Measurements from ENCODE around the gene CTIF. TPM values are rescaled to one million over a fixed set of nuclear protein-coding genes. Genes with fewer than 3 reads are reported as not detected.
A peak's percentile ranks its signal among the peaks of the same experiment; 100 is the strongest.

CTIF gene
- total RNA-seq, 1 experiment from 2014 or later: 20.6 TPM

- Histone ChIP-seq H3K9me3 (no peaks in the 10 kb centered on the region), H3K27me3 (no peaks in the 10 kb centered on the region), H3K36me3 (no peaks in the 10 kb centered on the region; the same call in 1 of the 2 replicates), H3K4me3 (no peak overlapping the region)
- no peak for DNase-seq
Observed at GRCh38 chr18:48829443-48830149, 290.8 kb downstream of the CTIF start.

GRCh38 chr18:48831113-48831759, 292.4 kb downstream of the CTIF start:
- H3K9me3 ChIP-seq: no peaks in the 10 kb centered on the region
- H3K4me3 ChIP-seq: no peak overlapping the region
- H3K36me3 ChIP-seq: no peaks in the 10 kb centered on the region; the same call in 1 of the 2 replicates
- H3K27me3 ChIP-seq: no peaks in the 10 kb centered on the region
- DNase-seq: no peak

DNA sequence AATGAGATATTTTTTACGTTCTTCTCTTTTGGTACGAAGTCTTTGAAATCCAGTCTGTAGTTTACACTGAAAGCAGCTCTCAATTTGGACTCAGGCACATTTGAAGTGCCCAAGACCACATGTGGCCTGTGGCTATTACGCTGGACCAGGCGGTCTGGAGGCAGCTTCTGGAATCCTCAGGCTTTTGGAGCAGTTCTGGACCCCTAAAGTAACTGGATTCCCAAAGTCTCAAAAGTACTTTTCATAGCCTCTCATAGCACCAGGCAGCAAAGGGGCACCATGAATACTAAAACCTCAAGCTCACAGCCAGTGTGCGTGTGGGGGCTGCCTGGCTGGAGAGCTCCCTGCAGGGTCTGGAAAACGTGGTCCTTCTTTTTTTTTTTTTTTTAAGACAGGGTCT, 293.0 kb downstream of the CTIF start:
- no peak overlapping the region for H3K4me3 ChIP-seq
- no peaks in the 10 kb centered on the region for H3K27me3 ChIP-seq
- no peaks in the 10 kb centered on the region for H3K9me3 ChIP-seq
- DNase-seq: no peak
- H3K36me3 ChIP-seq: no peaks in the 10 kb centered on the region; the same call in 1 of the 2 replicates

GRCh38 chr18:48832938-48833700, 294.3 kb downstream of the CTIF start:
- no peaks in the 10 kb centered on the region; the same call in 1 of the 2 replicates for H3K36me3 ChIP-seq
- DNase-seq: peak; percentile 95
- no peak overlapping the region for H3K4me3 ChIP-seq
- H3K27me3 ChIP-seq: no peaks in the 10 kb centered on the region
- H3K9me3 ChIP-seq: no peaks in the 10 kb centered on the region

DNA sequence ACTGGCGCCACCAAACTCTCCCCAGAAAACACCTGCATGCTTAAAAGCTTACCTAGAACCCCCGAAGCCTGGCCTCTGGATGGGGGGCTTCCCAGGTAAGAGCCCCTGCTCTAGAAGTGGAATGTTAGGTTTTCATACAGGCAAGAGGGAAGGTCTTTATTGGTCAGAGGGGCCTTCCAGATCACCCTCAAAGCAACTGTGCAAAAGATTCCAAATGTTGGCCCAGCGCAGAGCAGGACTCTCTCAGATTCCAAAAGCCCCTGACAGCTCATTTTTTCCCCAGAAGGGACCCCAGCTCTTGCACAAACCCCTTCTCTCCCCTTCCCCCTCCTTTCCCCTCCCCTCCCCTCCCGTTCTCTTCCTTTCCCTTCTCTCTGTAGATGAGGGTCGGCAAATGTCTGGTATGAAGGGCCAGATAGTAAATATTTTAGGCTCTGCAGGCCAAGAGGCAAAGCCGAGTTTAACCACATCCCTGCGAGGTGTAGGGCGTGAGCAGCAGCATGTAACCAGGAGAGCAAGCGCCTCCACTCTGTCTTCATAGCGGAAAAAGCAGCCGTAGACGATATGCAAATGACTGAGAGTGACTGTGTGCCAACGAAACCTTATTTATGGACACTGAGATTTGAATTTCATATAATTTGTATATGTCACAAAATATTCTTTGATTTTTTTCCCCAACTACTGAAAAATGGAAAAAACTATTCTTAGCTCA, 295.0 kb downstream of the CTIF start:
- no peaks in the 10 kb centered on the region for H3K9me3 ChIP-seq
- H3K4me3 ChIP-seq: peak overlapping the region; percentile 16
- no peaks in the 10 kb centered on the region for H3K27me3 ChIP-seq
- H3K36me3 ChIP-seq: no peaks in the 10 kb centered on the region; the same call in 1 of the 2 replicates
- DNase-seq: peak; percentile 32

- Histone ChIP-seq H3K9me3 (no peaks in the 10 kb centered on the region), H3K4me3 (peak overlapping the region; percentile 16), H3K36me3 (no peaks in the 10 kb centered on the region; the same call in 1 of the 2 replicates), H3K27me3 (no peaks in the 10 kb centered on the region)
- DNase-seq: peak; percentile 98
Observed at GRCh38 chr18:48834413-48835031, 295.7 kb downstream of the CTIF start.

DNA sequence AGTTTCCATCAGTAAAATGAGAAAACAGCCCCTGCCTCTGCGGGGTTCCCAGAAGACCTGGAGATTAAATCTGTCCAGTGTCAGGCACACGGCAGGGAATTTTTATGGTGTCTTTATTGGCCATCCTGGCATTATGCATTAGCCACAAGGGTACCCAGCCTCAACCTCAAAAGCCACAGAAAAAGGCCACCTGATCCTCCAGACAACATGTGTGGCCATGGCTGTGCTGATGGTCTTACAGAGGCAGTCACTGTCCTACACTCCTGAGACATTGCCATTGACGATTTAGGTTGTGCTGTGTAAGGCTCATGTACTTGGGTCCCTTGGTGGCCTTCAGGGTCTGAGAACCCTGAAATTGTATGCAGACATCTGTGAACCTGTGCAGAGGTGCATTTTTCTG, 296.3 kb downstream of the CTIF start:
- no peak overlapping the region for H3K4me3 ChIP-seq
- no peaks in the 10 kb centered on the region; the same call in 1 of the 2 replicates for H3K36me3 ChIP-seq
- no peak for DNase-seq
- no peaks in the 10 kb centered on the region for H3K27me3 ChIP-seq
- no peaks in the 10 kb centered on the region for H3K9me3 ChIP-seq

DNA sequence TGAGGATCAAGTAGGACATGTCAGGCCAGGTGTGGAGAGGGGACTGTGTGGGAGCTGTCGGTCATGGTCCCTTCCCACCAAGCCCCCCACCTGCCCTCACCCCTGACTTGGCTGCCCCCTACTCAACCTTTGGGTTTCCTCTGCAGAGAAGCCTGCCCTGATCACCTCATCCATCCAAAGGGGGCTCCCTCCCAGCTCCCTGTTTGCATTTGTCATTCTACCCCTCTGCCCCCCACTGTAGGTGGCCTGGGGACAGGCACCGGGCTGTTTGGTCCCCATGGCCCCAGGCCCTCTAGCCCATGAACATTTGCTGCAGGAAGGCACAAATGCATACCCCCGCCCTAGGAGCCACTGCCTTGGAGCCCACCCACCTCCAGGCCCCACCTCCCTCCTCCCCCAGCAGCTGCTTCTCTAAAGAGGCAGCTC, 296.9 kb downstream of the CTIF start:
- no peaks in the 10 kb centered on the region for H3K27me3 ChIP-seq
- no peaks in the 10 kb centered on the region; the same call in 1 of the 2 replicates for H3K36me3 ChIP-seq
- no peak for DNase-seq
- no peaks in the 10 kb centered on the region for H3K9me3 ChIP-seq
- no peak overlapping the region for H3K4me3 ChIP-seq

- Histone ChIP-seq H3K36me3 (no peaks in the 10 kb centered on the region; the same call in 1 of the 2 replicates), H3K27me3 (no peaks in the 10 kb centered on the region), H3K9me3 (no peaks in the 10 kb centered on the region), H3K4me3 (no peak overlapping the region)
- no peak for DNase-seq
Observed at GRCh38 chr18:48836231-48836805, 297.5 kb downstream of the CTIF start.

GRCh38 chr18:48836806-48837615, 298.2 kb downstream of the CTIF start:
- no peaks in the 10 kb centered on the region for H3K36me3 ChIP-seq
- no peak overlapping the region for H3K4me3 ChIP-seq
- DNase-seq: no peak
- H3K27me3 ChIP-seq: no peaks in the 10 kb centered on the region
- H3K9me3 ChIP-seq: no peaks in the 10 kb centered on the region

- Histone ChIP-seq H3K4me3 (no peak overlapping the region), H3K36me3 (no peaks in the 10 kb centered on the region), H3K27me3 (no peaks in the 10 kb centered on the region), H3K9me3 (no peaks in the 10 kb centered on the region)
- no peak for DNase-seq
Observed at GRCh38 chr18:48837676-48838075, 298.8 kb downstream of the CTIF start.

DNA sequence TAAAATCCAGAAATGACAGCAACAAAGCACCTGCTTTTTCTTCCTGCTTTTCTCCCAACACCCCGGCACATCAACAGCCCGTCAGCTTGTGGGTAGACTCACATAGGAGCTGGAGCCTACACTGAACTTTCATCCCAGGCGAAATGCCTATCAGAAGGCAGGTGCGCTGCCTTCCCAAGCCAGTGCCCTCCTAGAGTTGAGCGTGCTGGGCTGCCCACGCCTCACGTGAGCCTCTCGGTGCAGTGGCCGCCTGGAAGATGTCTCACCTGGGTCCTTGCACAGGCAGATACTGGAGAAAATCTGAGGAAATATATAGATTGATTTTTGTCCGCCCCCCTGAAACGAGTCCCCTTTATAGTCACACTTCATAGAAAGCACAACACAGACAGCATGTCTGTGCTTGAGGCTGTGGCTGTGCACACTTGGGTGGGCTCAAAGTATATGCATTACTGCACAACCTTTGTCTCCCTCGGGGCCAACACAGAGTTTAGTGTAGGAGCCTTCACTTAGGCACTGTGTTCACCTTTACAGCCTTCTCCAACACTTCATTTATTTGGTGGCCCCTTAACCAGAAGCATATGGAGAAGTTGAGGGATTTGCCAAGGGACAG, 299.4 kb downstream of the CTIF start:
- H3K9me3 ChIP-seq: no peaks in the 10 kb centered on the region
- no peak overlapping the region for H3K4me3 ChIP-seq
- no peaks in the 10 kb centered on the region for H3K27me3 ChIP-seq
- H3K36me3 ChIP-seq: no peaks in the 10 kb centered on the region
- DNase-seq: no peak

DNA sequence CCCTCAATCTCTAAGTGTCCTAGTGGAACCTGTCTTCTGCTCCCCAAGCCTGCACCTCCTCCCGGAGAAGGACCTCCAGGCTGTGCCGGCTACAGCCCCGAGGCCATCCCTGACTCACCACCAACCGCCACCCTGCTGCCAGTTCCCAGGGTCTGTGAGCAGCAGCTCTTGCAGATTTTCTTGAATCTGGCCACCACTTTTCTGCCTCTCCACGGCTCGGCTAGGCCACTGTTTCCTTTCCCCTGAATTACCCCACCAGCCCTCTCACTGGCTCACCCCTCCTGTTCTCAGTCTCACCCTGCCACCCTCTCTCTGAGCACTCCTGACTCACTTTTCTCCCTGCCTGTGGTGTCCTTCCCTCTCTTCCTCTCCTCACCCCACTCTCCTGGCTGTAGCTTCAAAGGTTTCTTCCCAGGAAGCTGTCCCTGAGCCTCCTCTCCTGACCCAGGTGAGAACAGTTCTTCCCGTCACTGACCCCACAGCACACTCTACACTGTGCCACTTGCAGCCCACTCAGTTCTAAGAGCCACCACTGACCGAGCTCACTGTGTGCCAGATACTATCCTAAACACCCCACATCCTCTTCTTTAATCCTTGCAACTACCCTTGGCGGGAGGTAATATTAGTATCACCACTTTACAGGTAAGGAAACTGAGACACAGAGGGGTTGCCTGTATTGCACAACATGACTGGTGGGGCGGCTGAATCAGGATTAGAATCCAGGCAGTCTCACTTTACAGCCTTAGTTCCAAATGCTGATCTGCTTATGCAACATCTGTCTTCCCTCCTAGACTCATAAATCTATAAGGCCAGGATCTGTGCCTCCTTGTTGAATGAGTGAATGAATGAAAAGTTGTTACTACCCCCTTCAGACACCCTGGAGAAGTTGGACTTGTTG, 300.3 kb downstream of the CTIF start:
- Histone ChIP-seq H3K4me3 (no peak overlapping the region), H3K36me3 (no peaks in the 10 kb centered on the region)

GRCh38 chr18:48839819-48840490, 301.1 kb downstream of the CTIF start:
- Histone ChIP-seq H3K4me3 (no peak overlapping the region), H3K9me3 (no peaks in the 10 kb centered on the region), H3K27me3 (no peaks in the 10 kb centered on the region), H3K36me3 (no peaks in the 10 kb centered on the region)
- DNase-seq: no peak

More for the DNA sequence above, 300.3 kb downstream of the CTIF start:
- Histone ChIP-seq H3K27me3 (no peaks in the 10 kb centered on the region), H3K9me3 (no peaks in the 10 kb centered on the region)
- DNase-seq: peak; percentile 74
